Bronchial epithelial cell (primary cell): ENCODE data around the gene KHDC1. TPM values are rescaled to one million over a fixed set of nuclear protein-coding genes. Genes with fewer than 3 reads are reported as not detected.
"Not testable (repeated sequence)": the region's sequence is repeated elsewhere in the genome, so short reads cannot be mapped to it uniquely, and the experiment has no call there.

Source experiments
- DNase-seq: peaks from one replicate; pipeline ENCODE4 v3.0.0-alpha.2; 2010; ENCODE audit warnings: low read depth
- FAIRE-seq: peaks from 2 replicates; lab custom pipeline; 2011; peaks lifted over from hg19 to GRCh38; lab: Jason Lieb, UNC
- H3K27me3 ChIP-seq: 2 replicates; pipeline ENCODE4 v1.5.1; 2011; ENCODE audit warnings: low read length; ENCODE audit not compliant: control insufficient read depth, insufficient read depth
- H3K36me3 ChIP-seq: 2 replicates; pipeline ENCODE4 v1.5.1; 2011; ENCODE audit warnings: low read length; ENCODE audit not compliant: control insufficient read depth, insufficient read depth
- H3K4me3 ChIP-seq: 2 replicates; pipeline ENCODE4 v1.5.1; 2011; ENCODE audit warnings: mild to moderate bottlenecking, low read depth, low read length, control low read depth
- CTCF ChIP-seq: IDR thresholded peaks from 2 replicates; pipeline ENCODE4 v1.5.1; 2011; ENCODE audit warnings: mild to moderate bottlenecking, moderate library complexity, low read length, control low read depth, inconsistent platforms; ENCODE audit not compliant: insufficient read depth, severe bottlenecking
- total RNA-seq: library from RNA; depleted of rRNA; stranded (reverse); fragments of >200 nt; gene quantifications from 2 replicates; pipeline ENCODE4 v1.2.1, GENCODE V29; 2014

KHDC1 gene
- total RNA-seq: 1.3 and 1.7 TPM in 2 replicates

- H3K27me3 ChIP-seq: no peaks in the 10 kb centered on the region
- peak; percentile 42 for DNase-seq
- no peak for TF ChIP-seq CTCF
- H3K36me3 ChIP-seq: no peaks in the 10 kb centered on the region
- no peak for FAIRE-seq
- peak within 1 kb of the TSS; percentile 46 for H3K4me3 ChIP-seq
Observed at GRCh38 chr6:73262671-73263569, at the start of gene KHDC1. TSS of gene KHDC1 (minus strand) at chr6:73263196. CDS start at chr6:73242517, 20,679 bp downstream.

DNA sequence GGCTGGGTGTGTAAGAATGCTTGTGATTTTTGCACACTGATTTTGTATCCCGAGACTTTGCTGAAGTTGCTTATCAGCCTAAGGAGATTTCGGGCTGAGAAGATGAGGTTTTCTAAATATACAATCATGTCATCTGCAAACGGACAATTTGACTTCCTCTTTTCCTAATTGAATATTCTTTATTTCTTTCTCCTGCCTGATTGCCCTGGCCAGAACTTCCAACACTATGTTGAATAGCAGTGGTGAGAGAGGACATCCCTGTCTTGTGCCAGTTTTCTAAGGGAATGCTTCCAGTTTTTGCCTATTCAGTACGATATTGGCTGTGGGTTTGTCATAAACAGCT, 47.5 kb upstream of the KHDC1 start:
- peak overlapping the region; percentile 80 for H3K4me3 ChIP-seq
- DNase-seq, H3K36me3 ChIP-seq, FAIRE-seq, H3K27me3 ChIP-seq: not testable (repeated sequence)

DNA sequence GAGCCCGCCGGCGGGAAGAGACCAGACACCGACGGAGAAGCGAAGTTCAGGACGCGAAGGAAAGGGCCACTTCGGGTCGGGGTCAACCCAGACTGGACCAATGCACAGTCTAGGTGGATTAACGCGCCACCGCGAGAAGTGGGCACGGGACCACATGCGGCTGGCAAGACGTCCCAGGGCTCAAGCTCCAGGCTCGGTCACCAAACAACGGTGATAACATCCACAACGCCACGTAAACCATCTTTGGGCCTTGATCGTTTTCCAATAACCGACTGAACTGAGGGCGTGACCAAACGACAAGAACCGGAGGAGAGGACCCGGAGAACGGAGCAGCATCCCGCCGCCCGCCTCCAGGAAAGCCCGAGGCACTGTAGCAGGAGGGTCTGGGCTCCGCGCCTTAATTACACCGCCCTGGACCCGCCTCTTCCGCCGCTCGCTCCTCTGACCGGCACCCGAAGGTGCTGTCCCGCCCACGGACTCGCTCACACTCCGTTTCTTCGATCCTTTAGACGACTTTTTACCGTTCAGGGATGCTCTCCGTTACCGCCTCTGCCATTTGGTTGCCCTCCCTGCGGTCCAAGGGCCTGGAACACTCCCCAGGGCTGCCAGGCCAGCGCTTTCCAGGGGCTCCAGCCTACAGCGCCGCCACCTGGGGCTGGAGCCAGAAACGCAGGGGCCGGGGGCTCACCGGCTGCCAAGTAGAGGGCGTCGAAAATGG, 46.9 kb upstream of the KHDC1 start:
- FAIRE-seq (no peak), DNase-seq (peak; percentile 36)

DNA sequence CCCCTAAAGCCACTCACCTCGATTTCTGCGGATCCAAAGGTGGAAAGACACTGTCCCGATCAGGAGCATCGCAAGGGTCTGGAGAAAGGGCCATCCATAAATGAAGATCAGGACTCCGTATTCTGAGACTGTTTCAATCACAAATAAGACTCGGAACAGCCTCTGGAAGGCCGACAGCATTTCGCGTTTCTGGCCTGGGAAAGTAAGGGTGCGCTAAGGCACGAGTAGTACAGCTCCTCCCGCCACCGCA, 46.5 kb upstream of the KHDC1 start:
- TF ChIP-seq CTCF: no peak
- FAIRE-seq: no peak
- DNase-seq: peak; percentile 22
- no peaks in the 10 kb centered on the region for H3K27me3 ChIP-seq
- peak overlapping the region; percentile 80 for H3K4me3 ChIP-seq
- H3K36me3 ChIP-seq: no peaks in the 10 kb centered on the region

More for the DNA sequence above, 46.9 kb upstream of the KHDC1 start:
- Histone ChIP-seq H3K4me3 (peak overlapping the region; percentile 80), H3K36me3 (no peaks in the 10 kb centered on the region), H3K27me3 (peaks cover 4% of the 10 kb centered on the region)
- peak; percentile 57 for TF ChIP-seq CTCF

GRCh38 chr6:73308712-73309534, 45.9 kb upstream of the KHDC1 start:
- FAIRE-seq: no peak
- DNase-seq: peak; percentile 23
- peak; percentile 15 for TF ChIP-seq CTCF

GRCh38 chr6:73303773-73304172, 40.8 kb upstream of the KHDC1 start:
- H3K36me3 ChIP-seq, FAIRE-seq, H3K27me3 ChIP-seq, H3K4me3 ChIP-seq, DNase-seq: not testable (repeated sequence)

More at GRCh38 chr6:73308712-73309534, 45.9 kb upstream of the KHDC1 start:
- Histone ChIP-seq H3K4me3 (peak overlapping the region; percentile 80), H3K36me3 (no peaks in the 10 kb centered on the region), H3K27me3 (no peaks in the 10 kb centered on the region)
